Stimulated activated CD4-positive, alpha-beta T cell treated with anti-CD3 and anti-CD28 coated beads, TNF-alpha, amount 100 ng/mL, for 24 hours (primary cell): ENCODE measurements around the gene TSC22D4.
"Not testable (repeated sequence)": the region's sequence is repeated elsewhere in the genome, so short reads cannot be mapped to it uniquely, and the experiment has no call there.

Source experiments
- DNase-seq, 3 experiments: peaks; one replicate each; pipeline ENCODE4 v3.0.0-alpha.2; 2020; ENCODE audit warnings: low read depth in 3 of 3

Gene TSC22D4

DNA sequence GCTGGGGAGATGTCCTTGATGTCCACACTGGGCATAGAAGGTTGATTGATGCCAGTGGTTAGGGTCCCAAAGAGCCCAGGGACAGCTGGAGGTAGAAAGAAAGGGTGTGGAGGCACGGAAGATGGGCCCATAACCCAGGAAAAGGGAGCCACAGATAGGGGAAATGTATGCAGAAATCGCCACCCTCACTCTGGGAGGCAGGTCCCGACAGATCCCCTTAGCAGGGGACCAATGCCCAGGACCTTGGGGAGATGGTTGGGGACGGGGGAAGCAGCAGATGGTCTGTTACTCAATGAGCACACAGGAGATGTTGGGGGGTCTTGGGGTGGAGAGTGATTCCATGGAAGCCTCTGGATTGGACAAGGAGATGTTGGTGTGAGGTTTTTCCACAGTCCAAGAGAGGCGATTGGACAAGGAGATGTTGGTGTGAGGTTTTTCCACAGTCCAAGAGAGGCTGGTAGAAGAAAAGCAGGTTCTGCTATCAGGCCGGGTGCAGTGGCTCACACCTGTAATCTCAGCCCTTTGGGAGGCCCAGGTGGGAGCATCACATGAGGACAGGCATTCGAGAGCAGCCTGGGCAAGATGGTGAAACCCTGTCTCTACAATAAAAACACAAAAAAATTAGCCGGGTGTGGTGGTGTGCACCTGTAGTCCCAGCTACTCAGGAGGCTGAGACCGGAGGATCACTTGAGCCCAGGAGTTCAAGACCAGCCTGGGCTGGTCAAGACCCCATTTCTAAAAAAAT is 35.7 kb downstream of the TSC22D4 start:
- no peak for DNase-seq

GRCh38 chr7:100441641-100442535 is 37.1 kb downstream of the TSC22D4 start:
- DNase-seq: no peak

GRCh38 chr7:100439244-100439643 is 39.8 kb downstream of the TSC22D4 start:
- not testable (repeated sequence) for DNase-seq

- not testable (repeated sequence) for DNase-seq
Observed at GRCh38 chr7:100438731-100439130, 40.3 kb downstream of the TSC22D4 start.

DNA sequence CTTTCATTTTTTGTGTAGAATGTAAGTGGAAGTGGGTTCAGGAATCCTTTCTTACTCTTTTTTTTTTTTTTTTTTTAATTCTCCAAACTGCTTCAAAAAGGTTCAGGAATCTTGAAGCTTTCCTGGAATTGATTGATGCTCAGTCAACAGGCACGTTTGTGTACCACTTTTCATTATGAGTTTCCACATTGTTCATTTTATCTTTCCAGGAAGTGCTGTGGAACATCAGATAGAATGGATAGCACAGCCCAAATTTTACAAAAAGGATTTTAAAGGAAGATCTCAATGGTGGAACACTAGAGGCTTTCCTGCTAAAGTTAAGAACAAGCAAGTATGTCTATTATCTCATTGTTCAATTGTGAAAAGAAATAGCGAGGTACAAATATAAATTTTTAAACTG is 40.8 kb downstream of the TSC22D4 start:
- DNase-seq: no peak

GRCh38 chr7:100437150-100438100 is 41.6 kb downstream of the TSC22D4 start:
- no peak for DNase-seq

DNA sequence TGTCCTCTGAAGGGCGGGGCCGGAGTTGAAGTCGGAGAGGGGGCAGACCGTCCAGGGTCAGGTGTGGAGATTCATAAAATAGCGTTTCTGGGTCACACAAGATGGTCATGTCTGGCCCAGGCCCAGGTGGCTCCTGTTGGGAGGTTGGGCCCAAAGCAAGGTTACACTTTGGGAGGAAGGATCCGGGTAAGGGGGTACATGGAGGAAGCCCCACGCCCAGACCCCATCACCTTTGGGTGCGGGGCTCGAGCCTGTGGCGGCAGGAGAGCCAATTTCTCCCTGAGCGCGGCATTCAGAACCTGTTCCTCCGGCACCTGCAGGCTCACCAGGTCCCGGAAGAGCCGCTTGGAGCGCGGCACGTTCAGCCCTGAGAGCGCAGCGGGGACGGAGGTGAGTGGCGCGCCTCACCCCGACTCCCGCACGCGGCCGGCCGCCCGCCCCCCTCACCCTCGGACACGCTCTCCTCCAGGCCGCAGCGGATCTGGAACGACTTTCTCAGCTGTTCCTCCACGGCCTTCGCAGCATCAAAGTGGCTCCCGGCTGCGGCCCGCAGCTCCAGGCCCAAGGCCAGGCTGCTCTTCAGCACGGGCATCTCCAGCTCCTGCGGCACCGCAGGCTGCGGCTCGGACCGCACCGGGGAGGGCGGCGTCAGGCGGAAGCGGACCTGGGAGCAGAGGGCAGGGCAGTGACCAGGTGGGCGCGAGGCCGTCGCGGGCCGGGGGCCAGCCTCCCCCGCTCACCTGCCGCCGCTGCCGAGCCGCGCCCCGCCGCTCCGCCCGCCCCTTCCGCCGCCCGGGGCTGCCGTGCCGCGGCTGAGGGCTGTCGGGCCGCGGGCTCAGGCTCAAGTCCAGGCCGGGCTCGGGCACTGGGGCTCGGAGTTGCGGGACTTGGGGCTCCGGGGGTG is 43.4 kb downstream of the TSC22D4 start:
- peak in 1 of 3 experiments; percentile 45 for DNase-seq

DNA sequence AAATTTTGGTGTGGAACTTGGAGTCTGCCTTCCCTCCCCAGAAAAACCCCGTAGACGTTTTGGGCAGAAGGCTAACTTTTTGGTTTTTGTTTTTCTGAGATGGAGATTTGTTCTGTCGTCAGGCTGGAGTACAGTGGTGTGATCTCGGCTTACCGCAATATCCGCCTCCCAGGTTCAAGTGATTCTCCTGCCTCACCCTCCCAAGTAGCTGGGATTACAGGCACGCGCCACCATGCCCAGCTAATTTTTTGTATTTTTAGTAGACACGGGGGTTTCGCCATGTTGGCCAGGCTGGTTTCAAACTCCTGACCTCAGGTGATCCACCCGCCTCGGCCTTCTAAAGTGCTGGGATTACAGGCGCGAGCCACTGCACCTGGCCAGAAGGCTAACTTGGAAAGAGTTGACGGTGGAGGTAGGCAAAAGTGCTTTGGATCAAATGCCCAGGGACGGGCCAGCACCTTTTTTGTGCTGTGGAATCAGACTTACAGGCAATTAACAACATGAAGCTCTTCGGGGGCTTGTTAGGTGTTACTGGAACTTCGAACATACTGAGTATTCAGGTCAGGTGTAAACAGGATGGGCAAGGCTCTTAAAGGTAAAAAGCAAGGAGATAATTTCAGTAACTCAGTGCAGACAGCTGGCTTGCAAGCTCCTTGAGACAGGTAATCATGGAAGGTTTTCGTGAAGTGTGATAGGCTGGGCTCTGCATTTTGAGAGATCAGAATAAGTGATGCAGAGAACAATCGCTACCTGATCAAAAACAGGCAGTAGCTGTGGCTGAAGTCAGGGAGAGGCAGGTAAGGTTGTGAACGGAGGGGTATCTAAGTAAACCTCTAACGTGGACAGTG is 44.5 kb downstream of the TSC22D4 start:
- DNase-seq: no peak

DNA sequence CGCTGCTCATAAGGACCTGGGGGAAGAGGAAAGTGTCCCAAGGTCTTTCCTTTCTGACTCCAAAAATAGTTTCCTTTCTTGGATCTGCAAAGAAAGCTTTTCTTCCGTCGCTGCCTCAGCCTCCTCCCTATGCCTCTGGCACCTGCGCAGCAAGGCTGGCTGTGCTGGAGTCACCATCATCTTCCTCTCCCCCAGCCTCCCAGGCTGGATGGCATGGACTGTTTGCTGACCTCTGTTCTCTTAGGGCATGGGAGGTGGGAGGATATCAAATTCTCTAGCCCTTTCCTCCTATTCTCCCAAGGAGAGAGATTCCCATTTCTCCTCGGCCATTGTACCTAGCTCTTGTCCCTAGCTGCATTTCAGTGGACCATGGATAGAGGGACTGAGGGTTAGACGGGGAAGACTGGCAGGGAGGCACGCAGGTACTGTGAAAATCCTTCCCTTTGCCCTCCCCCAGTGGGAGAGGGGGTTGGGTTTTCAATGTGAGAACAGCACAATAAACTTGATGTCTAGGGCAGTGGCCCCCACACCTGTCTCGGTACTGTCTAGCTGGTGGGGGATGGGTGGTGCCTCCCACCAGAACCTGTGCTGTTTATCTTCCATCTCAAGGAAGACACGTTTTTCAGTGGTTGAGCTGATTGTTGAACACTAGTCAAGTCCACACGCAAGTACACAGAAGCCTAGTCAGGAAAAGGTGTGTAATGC is 45.3 kb downstream of the TSC22D4 start:
- no peak for DNase-seq

GRCh38 chr7:100433276-100433591 is 45.8 kb downstream of the TSC22D4 start:
- DNase-seq: no peak

- no peak for DNase-seq
Observed at GRCh38 chr7:100432621-100433275, 46.3 kb downstream of the TSC22D4 start.

- no peak for DNase-seq
Observed at GRCh38 chr7:100432053-100432452, 47.0 kb downstream of the TSC22D4 start.

DNA sequence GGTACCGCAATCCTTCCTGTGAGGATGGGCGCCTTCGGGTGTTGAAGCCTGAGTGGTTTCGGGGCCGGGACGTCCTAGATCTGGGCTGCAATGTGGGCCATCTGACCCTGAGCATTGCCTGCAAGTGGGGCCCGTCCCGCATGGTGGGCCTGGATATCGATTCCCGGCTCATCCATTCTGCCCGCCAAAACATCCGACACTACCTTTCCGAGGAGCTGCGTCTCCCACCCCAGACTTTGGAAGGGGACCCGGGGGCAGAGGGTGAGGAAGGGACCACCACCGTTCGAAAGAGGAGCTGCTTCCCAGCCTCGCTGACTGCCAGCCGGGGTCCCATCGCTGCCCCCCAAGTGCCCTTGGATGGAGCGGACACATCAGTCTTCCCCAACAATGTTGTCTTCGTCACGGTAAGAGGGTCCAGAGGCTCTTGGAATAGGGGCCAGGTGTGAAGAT is 47.7 kb downstream of the TSC22D4 start:
- no peak for DNase-seq

GRCh38 chr7:100430493-100431285 is 48.3 kb downstream of the TSC22D4 start:
- no peak for DNase-seq

GRCh38 chr7:100429637-100430492 is 49.1 kb downstream of the TSC22D4 start, which contains the start of gene MEPCE:
MEPCE (plus strand) TSS chr7:100429831; CDS start chr7:100430019, 188 bp downstream.
- peak; percentile 90 to 93 (median 93) for DNase-seq

DNA sequence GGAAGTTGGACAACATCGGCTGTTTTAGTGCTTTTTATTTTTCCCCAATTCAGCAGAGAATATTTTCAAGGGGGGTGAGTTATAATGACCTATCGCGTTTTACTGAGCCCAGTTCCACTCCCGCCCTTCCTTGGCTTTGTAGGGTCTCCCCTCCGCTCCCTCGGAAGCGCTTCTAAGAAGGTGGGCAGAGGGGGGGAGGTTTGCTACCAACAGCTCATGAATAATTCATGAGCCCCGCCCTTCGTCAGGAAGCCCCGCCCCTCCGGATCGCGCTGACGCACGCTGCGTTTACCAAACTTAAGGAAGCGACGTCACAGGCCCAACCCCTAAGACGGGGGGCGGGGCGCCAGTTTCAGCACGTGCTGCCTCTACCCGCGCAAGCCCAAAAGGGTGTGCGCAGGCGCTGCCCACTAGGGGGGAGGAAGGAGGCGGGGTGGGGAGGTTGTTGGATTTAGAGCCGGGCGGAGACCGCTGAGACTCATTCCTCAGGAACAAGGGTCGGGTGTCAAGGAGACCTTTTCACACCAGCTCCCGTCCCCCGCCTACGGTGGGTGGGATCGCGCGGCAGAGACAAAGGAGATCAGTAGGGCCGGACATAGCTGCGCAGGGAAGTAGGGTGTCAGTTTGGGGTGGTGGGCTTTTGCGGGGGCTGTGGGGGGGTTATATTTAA is 49.9 kb downstream of the TSC22D4 start:
- DNase-seq: peak; percentile 100
